HFF-Myc (cell line): ENCODE results near the gene ARHGAP6.

Source experiments
- DNase-seq: peaks from one replicate; pipeline ENCODE4 v3.0.0-alpha.2; 2011; ENCODE audit warnings: low read depth; ENCODE audit errors: extremely low read depth
- H3K4me3 ChIP-seq: replicated peaks from 2 replicates; pipeline ENCODE4 v1.5.1; 2011; ENCODE audit warnings: low read depth, mild to moderate bottlenecking, control low read depth, low read length
- TF ChIP-seq, protein P1 (sequence below): IDR thresholded peaks from 2 replicates; pipeline ENCODE4 v1.5.1; 2012; ENCODE audit warnings: mild to moderate bottlenecking, low read depth, low read length, control low read depth; ENCODE audit errors: missing control alignments

Gene ARHGAP6

GRCh38 chrX:11460347-11460746 lies 205.4 kb downstream of the ARHGAP6 start:
- no peak overlapping the region for H3K4me3 ChIP-seq
- no peak for DNase-seq
- TF ChIP-seq, protein P1, sequence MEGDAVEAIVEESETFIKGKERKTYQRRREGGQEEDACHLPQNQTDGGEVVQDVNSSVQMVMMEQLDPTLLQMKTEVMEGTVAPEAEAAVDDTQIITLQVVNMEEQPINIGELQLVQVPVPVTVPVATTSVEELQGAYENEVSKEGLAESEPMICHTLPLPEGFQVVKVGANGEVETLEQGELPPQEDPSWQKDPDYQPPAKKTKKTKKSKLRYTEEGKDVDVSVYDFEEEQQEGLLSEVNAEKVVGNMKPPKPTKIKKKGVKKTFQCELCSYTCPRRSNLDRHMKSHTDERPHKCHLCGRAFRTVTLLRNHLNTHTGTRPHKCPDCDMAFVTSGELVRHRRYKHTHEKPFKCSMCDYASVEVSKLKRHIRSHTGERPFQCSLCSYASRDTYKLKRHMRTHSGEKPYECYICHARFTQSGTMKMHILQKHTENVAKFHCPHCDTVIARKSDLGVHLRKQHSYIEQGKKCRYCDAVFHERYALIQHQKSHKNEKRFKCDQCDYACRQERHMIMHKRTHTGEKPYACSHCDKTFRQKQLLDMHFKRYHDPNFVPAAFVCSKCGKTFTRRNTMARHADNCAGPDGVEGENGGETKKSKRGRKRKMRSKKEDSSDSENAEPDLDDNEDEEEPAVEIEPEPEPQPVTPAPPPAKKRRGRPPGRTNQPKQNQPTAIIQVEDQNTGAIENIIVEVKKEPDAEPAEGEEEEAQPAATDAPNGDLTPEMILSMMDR, result no peak

GRCh38 chrX:11458170-11458569 lies 207.6 kb downstream of the ARHGAP6 start:
- H3K4me3 ChIP-seq, result no peak overlapping the region
- DNase-seq, result no peak
- TF ChIP-seq, protein P1, result no peak

GRCh38 chrX:11451151-11451550 lies 214.6 kb downstream of the ARHGAP6 start:
- DNase-seq, result no peak
- H3K4me3 ChIP-seq, result no peak overlapping the region
- TF ChIP-seq, protein P1, result no peak

DNA sequence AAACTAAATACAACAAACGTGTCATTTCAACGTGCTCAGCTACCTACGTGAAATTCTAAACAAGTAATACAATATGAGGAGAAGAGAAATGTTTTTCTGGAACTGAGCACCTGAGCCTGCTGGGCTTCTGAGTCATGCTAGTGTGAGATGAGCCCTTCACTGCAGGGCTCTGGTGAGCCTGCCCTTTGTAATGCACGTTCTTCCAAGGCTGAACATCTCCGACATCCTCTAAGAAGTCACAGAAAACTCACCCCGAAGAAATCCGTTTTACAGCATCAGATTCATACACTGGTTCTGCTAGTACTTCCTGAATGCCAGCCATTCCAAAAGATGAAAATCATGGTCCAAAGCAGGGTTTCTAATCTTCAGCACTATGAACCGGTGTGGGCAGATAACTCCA lies 215.4 kb downstream of the ARHGAP6 start:
- TF ChIP-seq, protein P1, result no peak
- no peak for DNase-seq
- no peak overlapping the region for H3K4me3 ChIP-seq

DNA sequence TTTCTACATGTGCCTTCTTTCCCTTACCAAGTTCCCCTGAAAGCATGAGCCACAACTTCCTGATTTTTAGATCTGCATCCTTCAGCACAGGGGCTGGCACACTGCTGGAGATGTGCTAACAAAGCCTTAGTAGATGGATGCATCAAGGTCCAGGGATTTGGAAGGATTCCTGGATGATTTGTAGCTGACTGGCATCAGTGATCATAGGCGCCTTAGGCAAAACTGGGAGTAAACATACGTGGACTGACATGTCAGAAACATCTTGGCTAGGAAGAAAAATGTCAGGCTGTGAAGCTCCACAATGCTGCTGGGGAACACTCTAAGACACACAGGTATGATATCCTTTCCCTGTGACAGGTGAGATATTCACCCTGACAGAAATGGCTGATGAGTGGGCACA lies 216.1 kb downstream of the ARHGAP6 start:
- TF ChIP-seq, protein P1, result no peak
- H3K4me3 ChIP-seq, result no peak overlapping the region
- DNase-seq, result no peak

GRCh38 chrX:11447418-11447817 lies 218.3 kb downstream of the ARHGAP6 start:
- no peak overlapping the region for H3K4me3 ChIP-seq
- no peak for DNase-seq
- TF ChIP-seq, protein P1, result no peak

GRCh38 chrX:11446949-11447348 lies 218.8 kb downstream of the ARHGAP6 start:
- no peak for DNase-seq
- TF ChIP-seq, protein P1, result no peak
- H3K4me3 ChIP-seq, result no peak overlapping the region
